Measurements from ENCODE around the gene NRXN3.

DNA sequence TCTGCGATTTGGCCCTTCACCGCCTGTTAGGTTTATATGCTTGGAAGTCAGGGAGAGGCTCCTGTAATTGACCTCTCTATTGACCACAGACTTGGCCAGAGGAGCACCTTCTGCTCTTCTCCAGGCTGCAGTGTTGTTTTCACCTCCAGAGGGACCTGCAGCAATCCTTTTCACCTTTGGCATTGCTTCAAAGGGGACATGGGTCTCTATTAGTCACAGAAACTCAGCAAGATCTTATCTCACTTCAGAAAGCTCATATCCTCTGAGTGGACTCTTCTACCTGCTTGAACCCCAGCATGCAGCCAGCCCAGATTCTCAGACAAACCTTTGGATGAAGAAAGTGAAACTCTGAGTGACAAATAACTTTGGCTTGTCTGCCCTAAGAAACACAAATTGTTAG is 339.3 kb downstream of the NRXN3 start:
- no peak for TF ChIP-seq FOXK2 (IDR thresholded peaks at IDR 0.05)
- TF ChIP-seq BHLHE40 (IDR thresholded peaks at IDR 0.05; ENCODE audit: borderline replicate concordance), result no peak
- no peak for TF ChIP-seq SP1 (IDR thresholded peaks at IDR 0.05)
- TF ChIP-seq FOXA1 (IDR thresholded peaks at IDR 0.05), result no peak

All from HEK293T (cell line).